Keratinocyte (primary cell): Measurements from ENCODE around the gene STK32B. TPM values are rescaled to one million over a fixed set of nuclear protein-coding genes. Genes with fewer than 3 reads are reported as not detected.

ENCODE experiments used
- DNase-seq: peaks from one replicate; pipeline ENCODE4 v3.0.0-alpha.2; 2011; ENCODE audit warnings: low read depth, missing footprints, low spot score
- FAIRE-seq: peaks from 2 replicates; lab custom pipeline; 2011; peaks lifted over from hg19 to GRCh38; lab: Jason Lieb, UNC
- H2AFZ ChIP-seq: 2 replicates; pipeline ENCODE4 v1.6.0; 2012; ENCODE audit warnings: low read length, control low read depth, inconsistent platforms; ENCODE audit not compliant: control insufficient read depth
- H3K27ac ChIP-seq: 2 replicates; pipeline ENCODE4 v1.5.1; 2011; ENCODE audit warnings: low read length; ENCODE audit not compliant: control insufficient read depth, insufficient read depth
- H3K27me3 ChIP-seq: 3 replicates; pipeline ENCODE4 v1.6.0; 2011; ENCODE audit warnings: low read length; ENCODE audit not compliant: control insufficient read depth, insufficient read depth; ENCODE audit errors: extremely low read depth
- H3K36me3 ChIP-seq, 2 experiments: 2 replicates in 1 of 2; 3 replicates in 1 of 2; pipeline ENCODE4 v1.5.1; 2011; ENCODE audit warnings: low read length in 2 of 2, mild to moderate bottlenecking in 1 of 2; ENCODE audit not compliant: control insufficient read depth in 2 of 2, insufficient read depth in 2 of 2; ENCODE audit errors: extremely low read depth in 1 of 2
- H3K4me1 ChIP-seq: 3 replicates; pipeline ENCODE4 v1.5.1; 2011; ENCODE audit warnings: low read length; ENCODE audit not compliant: control insufficient read depth, insufficient read depth; ENCODE audit errors: extremely low read depth
- H3K4me2 ChIP-seq: 3 replicates; pipeline ENCODE4 v1.6.0; 2011; ENCODE audit warnings: low read depth, low read length; ENCODE audit not compliant: control insufficient read depth, insufficient read depth; ENCODE audit errors: extremely low read depth
- H3K4me3 ChIP-seq, 3 experiments: fragments of 200-600 bp in 1 of 3; sonication (generic) in 1 of 3; 2 replicates in 2 of 3; 3 replicates in 1 of 3; pipeline ENCODE4 v1.5.1; 2011 to 2016; ENCODE audit warnings: low read length in 3 of 3, mild to moderate bottlenecking in 3 of 3, control low read depth in 2 of 3, inconsistent platforms in 1 of 3, low read depth in 1 of 3, mixed read lengths in 1 of 3, mixed run types in 1 of 3, moderate library complexity in 1 of 3; ENCODE audit not compliant: control insufficient read depth in 2 of 3, insufficient read depth in 2 of 3; ENCODE audit errors: extremely low read depth in 1 of 3
- H3K79me2 ChIP-seq: 2 replicates; pipeline ENCODE4 v1.6.0; 2012; ENCODE audit warnings: low read length; ENCODE audit not compliant: control insufficient read depth, insufficient read depth
- H3K9ac ChIP-seq: 3 replicates; pipeline ENCODE4 v1.6.0; 2011; ENCODE audit warnings: low read length; ENCODE audit not compliant: control insufficient read depth, insufficient read depth; ENCODE audit errors: extremely low read depth
- H3K9me1 ChIP-seq: 3 replicates; pipeline ENCODE4 v1.6.0; 2011; ENCODE audit warnings: low read length; ENCODE audit not compliant: control insufficient read depth, insufficient read depth; ENCODE audit errors: extremely low read depth
- H3K9me3 ChIP-seq: 2 replicates; pipeline ENCODE4 v1.5.1; 2012; ENCODE audit warnings: low read depth, low read length; ENCODE audit not compliant: control insufficient read depth
- H4K20me1 ChIP-seq: 3 replicates; pipeline ENCODE4 v1.6.0; 2011; ENCODE audit warnings: low read length; ENCODE audit not compliant: control insufficient read depth, insufficient read depth; ENCODE audit errors: extremely low read depth
- EZH2 ChIP-seq: IDR thresholded peaks from one replicate; pipeline ENCODE4 v1.6.1; 2012; ENCODE audit warnings: inconsistent platforms, mild to moderate bottlenecking, low read length, moderate library complexity
- dilution Hi-C: fragments of 300-500 bp; cut with MboI; formaldehyde crosslinking; loops from one replicate; pipeline ENCODE4 v1.7.0; 2020; ENCODE audit warnings: low sequenced_read_pairs; ENCODE audit not compliant: extremely low pct_ligation_motif_present
- polyA plus RNA-seq, 5 experiments: library from polyadenylated mRNA; depleted of rRNA in 3 of 5; stranded (reverse) in 3 of 5; stranded (forward) in 1 of 5; unstranded in 1 of 5; fragments of >200 nt; gene quantifications; 1 replicate in 1 of 5; 2 replicates in 3 of 5; 3 replicates in 1 of 5; pipeline versions ENCODE4 v1.2.1 to v1.2.3, GENCODE V29; 2011 to 2012; ENCODE audit warnings: missing spikeins in 2 of 5, low read depth in 1 of 5, low replicate concordance in 1 of 5
- TF ChIP-seq, protein P1 (sequence below), 3 experiments: IDR thresholded peaks in 1 of 3; conservative IDR thresholded peaks in 1 of 3; optimal IDR thresholded peaks in 1 of 3; 2 replicates in 2 of 3; 3 replicates in 1 of 3; pipeline versions ENCODE3 to v1.5.1; 2011; ENCODE audit warnings: low read length in 3 of 3, mild to moderate bottlenecking in 3 of 3, moderate library complexity in 2 of 3, control low read depth in 1 of 3, inconsistent platforms in 1 of 3; ENCODE audit not compliant: insufficient read depth in 2 of 3; ENCODE audit errors: extremely low read depth in 1 of 3

The STK32B gene
- polyA plus RNA-seq, 1 donor (not counting 4 experiments of a cell fraction or from before 2014, with no cell fraction given) = 3.4 TPM

DNA sequence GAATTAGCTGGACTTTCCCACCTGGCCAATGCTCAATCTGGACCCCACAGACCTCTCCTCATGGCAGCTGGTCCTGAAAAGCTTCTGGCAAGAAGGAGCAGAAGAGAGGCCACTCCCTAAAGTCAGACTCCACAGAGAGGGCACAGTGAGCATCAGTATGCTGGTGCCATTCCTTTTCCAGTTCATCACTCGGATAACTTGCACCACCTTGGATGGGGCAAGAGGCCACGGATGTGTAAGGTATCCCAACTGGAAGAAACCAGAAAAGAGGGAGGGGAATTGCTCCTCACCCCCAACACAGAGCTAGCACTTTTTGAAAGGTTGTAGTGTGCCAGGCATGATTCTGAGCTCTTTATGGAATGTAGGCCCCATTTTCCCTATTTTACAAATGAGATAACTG lies 85.9 kb downstream of the STK32B start:
- Histone ChIP-seq H3K27ac (no peak overlapping the region), H3K4me2 (no peak overlapping the region), H3K9me3 (no peaks in the 10 kb centered on the region), H4K20me1 (no peaks in the 10 kb centered on the region), H3K27me3 (no peaks in the 10 kb centered on the region), H2AFZ (no peak overlapping the region), H3K79me2 (no peaks in the 10 kb centered on the region), H3K4me3 (no peak overlapping the region), H3K9me1 (no peaks in the 10 kb centered on the region), H3K9ac (no peak overlapping the region), H3K36me3 (no peaks in the 10 kb centered on the region), H3K4me1 (no peaks in the 10 kb centered on the region)
- DNase-seq = no peak
- dilution Hi-C loops = no loop called here
- no peak for FAIRE-seq
- TF ChIP-seq EZH2 = no peak
- TF ChIP-seq, protein P1, sequence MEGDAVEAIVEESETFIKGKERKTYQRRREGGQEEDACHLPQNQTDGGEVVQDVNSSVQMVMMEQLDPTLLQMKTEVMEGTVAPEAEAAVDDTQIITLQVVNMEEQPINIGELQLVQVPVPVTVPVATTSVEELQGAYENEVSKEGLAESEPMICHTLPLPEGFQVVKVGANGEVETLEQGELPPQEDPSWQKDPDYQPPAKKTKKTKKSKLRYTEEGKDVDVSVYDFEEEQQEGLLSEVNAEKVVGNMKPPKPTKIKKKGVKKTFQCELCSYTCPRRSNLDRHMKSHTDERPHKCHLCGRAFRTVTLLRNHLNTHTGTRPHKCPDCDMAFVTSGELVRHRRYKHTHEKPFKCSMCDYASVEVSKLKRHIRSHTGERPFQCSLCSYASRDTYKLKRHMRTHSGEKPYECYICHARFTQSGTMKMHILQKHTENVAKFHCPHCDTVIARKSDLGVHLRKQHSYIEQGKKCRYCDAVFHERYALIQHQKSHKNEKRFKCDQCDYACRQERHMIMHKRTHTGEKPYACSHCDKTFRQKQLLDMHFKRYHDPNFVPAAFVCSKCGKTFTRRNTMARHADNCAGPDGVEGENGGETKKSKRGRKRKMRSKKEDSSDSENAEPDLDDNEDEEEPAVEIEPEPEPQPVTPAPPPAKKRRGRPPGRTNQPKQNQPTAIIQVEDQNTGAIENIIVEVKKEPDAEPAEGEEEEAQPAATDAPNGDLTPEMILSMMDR (optimal IDR thresholded peaks at IDR 0.05 in 1 of 3, IDR thresholded peaks at IDR 0.05 in 1 of 3, conservative IDR thresholded peaks at IDR 0.05 in 1 of 3; ENCODE audit: extremely low read depth in 1 of 3, insufficient read depth in 2 of 3, low read length in 3 of 3) = no peak

DNA sequence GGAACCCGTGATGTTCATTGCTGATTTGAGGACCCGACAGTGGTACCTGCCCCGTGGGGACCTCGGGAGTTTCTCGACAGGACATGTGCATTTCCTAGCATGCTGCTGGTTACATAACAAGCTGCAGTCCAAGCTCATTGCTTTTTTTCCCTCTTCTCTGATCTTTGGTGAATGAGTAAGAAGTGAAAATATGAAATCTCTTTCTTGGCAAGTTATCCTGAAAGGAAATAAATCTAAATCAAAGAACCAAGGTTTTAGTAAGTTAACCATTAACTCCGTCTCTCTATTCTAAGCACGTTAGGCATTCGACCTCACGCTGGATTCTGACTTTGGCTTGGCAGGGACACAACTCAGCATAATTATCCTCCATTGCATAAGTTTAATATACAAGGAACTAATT lies 86.6 kb downstream of the STK32B start:
- H3K79me2 ChIP-seq = no peaks in the 10 kb centered on the region
- no peaks in the 10 kb centered on the region for H4K20me1 ChIP-seq
- H3K9me3 ChIP-seq = no peaks in the 10 kb centered on the region
- H3K4me3 ChIP-seq = no peak overlapping the region
- H3K36me3 ChIP-seq = no peaks in the 10 kb centered on the region
- no peak for FAIRE-seq
- H3K9me1 ChIP-seq = no peaks in the 10 kb centered on the region
- DNase-seq = no peak
- no peak overlapping the region for H3K4me2 ChIP-seq
- H2AFZ ChIP-seq = no peak overlapping the region
- H3K27me3 ChIP-seq = no peaks in the 10 kb centered on the region
- H3K4me1 ChIP-seq = no peaks in the 10 kb centered on the region
- TF ChIP-seq EZH2 = no peak
- TF ChIP-seq, protein P1 (optimal IDR thresholded peaks at IDR 0.05 in 1 of 3, IDR thresholded peaks at IDR 0.05 in 1 of 3, conservative IDR thresholded peaks at IDR 0.05 in 1 of 3; ENCODE audit: extremely low read depth in 1 of 3, insufficient read depth in 2 of 3, low read length in 3 of 3) = no peak
- no peak overlapping the region for H3K27ac ChIP-seq
- dilution Hi-C loops = no loop called here
- H3K9ac ChIP-seq = no peak overlapping the region
